Lower leg skin (tissue), 3 donors: Measurements from ENCODE around the gene SLC27A2.

Experiments used
- POLR2A ChIP-seq, 2 donors: fragments of 450-650 bp; IDR thresholded peaks; one replicate each; pipeline ENCODE4 v1.6.1; 2016 to 2017; ENCODE audit warnings: antibody characterized with exemption in 2 of 2, mild to moderate bottlenecking in 1 of 2, moderate library complexity in 1 of 2
- TF ChIP-seq, protein P1 (sequence below), 3 donors: fragments of 450-650 bp; IDR thresholded peaks; one replicate each; pipeline ENCODE4 v1.5.1; 2016; ENCODE audit warnings: antibody characterized with exemption in 3 of 3, mild to moderate bottlenecking in 3 of 3, moderate library complexity in 2 of 3

DNA sequence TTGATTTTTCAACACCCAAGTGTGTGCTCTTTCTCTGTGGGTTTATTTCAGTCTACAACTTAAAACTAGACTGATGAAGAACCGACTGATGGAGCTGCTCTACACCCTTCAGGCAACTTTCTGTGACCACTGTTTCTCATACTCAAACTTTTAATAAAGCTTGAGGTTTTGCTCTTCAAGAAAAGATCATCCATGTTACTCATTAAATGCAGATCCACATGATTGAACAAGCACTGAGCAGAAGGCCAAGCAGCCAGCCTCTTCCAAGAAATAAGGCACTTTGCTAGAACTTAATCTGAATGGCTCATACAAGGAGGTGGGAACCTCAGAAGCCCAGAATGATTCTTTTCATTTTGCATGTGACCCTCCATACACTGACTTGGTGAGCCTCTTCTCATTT is 8.7 kb downstream of the SLC27A2 start:
- TF ChIP-seq, protein P1, sequence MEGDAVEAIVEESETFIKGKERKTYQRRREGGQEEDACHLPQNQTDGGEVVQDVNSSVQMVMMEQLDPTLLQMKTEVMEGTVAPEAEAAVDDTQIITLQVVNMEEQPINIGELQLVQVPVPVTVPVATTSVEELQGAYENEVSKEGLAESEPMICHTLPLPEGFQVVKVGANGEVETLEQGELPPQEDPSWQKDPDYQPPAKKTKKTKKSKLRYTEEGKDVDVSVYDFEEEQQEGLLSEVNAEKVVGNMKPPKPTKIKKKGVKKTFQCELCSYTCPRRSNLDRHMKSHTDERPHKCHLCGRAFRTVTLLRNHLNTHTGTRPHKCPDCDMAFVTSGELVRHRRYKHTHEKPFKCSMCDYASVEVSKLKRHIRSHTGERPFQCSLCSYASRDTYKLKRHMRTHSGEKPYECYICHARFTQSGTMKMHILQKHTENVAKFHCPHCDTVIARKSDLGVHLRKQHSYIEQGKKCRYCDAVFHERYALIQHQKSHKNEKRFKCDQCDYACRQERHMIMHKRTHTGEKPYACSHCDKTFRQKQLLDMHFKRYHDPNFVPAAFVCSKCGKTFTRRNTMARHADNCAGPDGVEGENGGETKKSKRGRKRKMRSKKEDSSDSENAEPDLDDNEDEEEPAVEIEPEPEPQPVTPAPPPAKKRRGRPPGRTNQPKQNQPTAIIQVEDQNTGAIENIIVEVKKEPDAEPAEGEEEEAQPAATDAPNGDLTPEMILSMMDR (IDR thresholded peaks at IDR 0.05), result no peak
- TF ChIP-seq POLR2A (IDR thresholded peaks at IDR 0.05), result no peak
